ENCODE results near the gene SPINK4. TPM values are rescaled to one million over a fixed set of nuclear protein-coding genes. Genes with fewer than 3 reads are reported as not detected.

Gene SPINK4
- total RNA-seq, 1 donor from 2014 or later = not detected

GRCh38 chr9:33249983-33250382 is 10.0 kb downstream of the SPINK4 start:
- intact Hi-C loops (cut with DNase I) = no loop called here
- DNase-seq (no peak), ATAC-seq (ENCODE audit: poor library complexity) (no peak)

DNA sequence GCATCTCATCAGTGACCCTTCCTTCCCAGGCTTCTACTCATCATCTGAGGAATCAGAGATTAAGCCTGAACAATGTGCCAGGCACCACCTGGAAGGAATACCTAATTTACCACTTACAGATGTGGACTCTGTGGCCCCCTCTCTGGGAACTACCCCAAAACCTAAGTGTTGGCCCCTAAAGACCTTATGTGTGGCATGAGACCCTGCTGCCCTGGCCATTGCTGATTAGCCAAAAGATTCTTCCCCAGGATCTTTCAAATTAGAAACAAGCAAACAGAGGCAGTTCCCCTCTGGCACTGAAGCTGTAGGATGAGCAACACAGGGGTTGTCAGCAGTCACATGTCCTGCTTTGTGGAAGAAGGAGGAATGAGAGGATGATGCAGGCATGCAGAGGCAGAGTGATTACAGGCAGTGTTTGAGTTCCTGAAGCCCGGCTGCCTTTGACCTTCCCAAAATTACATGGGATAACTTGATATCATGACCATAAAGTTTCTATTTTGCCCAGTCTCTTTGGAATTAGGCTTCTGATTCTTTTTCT is 10.6 kb downstream of the SPINK4 start:
- ATAC-seq (ENCODE audit: poor library complexity) (no peak), DNase-seq (no peak)
- intact Hi-C loops (cut with DNase I) = no loop called here

DNA sequence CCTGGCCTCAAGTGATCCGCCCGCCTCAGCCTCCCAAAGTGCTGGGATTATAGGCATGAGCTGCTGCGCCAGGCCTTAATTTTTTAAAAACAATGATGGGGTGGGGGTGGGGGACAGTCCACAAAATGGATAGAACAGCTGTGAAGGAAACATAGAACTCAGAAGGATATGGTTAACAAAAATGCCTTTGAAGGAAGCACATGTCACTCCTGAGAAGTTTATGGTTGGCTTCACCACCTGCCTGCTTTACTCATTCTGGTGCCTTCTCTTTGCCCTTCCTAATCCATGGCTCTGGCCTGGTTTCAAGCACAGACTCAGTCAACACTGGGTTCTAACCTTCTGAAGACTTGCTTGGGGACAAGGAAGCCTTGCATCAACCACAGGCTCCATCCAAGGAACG is 14.2 kb downstream of the SPINK4 start:
- DNase-seq = no peak
- ATAC-seq (ENCODE audit: poor library complexity) = no peak
- intact Hi-C loops (cut with DNase I) = no loop called here

DNA sequence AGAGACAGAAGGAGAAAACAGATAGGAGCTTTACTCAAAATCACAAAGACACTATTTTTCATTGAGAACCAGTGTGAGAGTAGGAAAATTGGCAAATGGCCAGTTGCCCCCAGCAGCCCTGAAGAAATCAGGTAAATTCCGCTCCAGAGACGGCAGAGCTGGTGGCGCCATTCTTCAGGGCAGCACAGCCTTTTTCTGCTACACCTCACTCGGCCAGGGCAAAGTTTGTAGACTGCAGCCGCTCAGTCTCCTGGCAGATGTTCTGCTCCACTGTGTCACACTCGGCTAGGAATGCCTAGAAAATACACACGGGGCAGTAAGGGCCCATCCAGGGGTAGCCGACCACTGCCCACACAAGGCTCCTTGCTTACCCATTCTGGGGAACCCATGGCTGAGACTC is 15.0 kb downstream of the SPINK4 start:
- no peak for DNase-seq
- intact Hi-C loops (cut with DNase I) = no loop called here
- ATAC-seq (ENCODE audit: poor library complexity) = no peak

GRCh38 chr9:33255471-33255870 is 15.5 kb downstream of the SPINK4 start:
- DNase-seq (no peak), ATAC-seq (ENCODE audit: poor library complexity) (no peak)
- intact Hi-C loops (cut with DNase I) = no loop called here

GRCh38 chr9:33256236-33256635 is 16.3 kb downstream of the SPINK4 start:
- no peak for DNase-seq

DNA sequence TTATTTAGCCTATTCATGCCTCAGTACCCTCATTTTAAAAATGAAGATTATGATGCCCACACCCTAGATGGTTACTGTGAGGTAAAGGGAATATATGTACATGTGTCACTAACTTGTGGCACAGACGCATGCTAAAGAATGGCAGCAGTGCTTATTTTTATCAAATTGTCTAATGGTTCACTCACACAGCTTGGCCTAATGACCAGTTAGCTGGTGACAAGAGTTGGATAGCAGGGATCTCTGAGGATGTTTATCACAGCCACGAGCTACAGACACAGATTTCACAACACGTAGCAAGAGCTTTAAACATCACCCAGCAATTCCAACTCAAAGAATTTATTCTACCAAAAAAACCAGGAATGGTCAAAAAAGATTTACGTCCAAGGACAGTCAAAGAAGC is 17.3 kb downstream of the SPINK4 start:
- intact Hi-C loops (cut with DNase I) = no loop called here
- ATAC-seq (ENCODE audit: poor library complexity) (no peak), DNase-seq (no peak)

More at GRCh38 chr9:33256236-33256635, 16.3 kb downstream of the SPINK4 start:
- ATAC-seq (ENCODE audit: poor library complexity) = no peak
- intact Hi-C loops (cut with DNase I) = no loop called here

GRCh38 chr9:33260372-33260771 is 20.4 kb downstream of the SPINK4 start:
- intact Hi-C loops (cut with DNase I) = no loop called here
- ATAC-seq (ENCODE audit: poor library complexity) (no peak), DNase-seq (no peak)

DNA sequence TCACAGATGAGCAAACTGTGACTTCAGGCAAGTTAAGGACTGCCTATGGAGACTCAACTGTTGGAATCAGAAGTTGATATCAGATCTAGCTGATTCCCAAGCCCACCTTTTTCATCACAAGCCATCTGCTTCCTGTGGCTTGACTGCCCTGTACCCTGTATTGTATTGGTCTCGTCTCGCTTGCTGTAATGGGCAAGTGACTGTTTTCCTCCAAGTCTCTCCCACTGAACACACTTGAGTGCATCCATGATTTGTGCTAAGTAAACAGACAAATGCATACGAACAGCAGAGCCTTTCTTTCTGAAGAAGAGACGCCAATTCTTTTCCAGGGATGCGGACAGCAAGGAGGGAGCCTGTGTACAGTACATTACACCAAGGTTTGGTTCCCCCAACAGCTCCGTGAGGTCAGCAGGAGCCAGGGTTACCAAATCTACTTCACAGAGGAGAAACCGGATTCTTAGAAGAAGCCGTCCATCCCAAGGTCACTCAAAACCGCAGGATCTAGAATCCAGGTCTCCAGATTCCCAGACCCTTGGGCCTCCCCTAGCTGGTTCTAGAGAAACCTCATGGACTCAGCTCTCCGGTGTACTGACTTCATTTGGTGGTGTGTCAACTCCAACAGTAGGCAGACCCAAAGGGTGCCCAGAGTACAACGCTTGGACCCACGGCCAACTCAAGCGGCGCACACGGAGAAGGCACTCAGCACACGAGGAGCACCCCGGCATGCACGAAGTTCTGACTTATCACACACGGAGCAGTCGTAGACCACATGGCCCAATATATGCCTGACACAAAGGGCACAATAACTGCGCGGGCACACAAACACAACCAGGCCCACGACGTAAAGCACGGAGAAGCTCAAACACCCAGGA is 23.4 kb downstream of the SPINK4 start:
- DNase-seq = no peak
- intact Hi-C loops (cut with DNase I) = no loop called here
- peak; percentile 9 for ATAC-seq (ENCODE audit: poor library complexity)

DNA sequence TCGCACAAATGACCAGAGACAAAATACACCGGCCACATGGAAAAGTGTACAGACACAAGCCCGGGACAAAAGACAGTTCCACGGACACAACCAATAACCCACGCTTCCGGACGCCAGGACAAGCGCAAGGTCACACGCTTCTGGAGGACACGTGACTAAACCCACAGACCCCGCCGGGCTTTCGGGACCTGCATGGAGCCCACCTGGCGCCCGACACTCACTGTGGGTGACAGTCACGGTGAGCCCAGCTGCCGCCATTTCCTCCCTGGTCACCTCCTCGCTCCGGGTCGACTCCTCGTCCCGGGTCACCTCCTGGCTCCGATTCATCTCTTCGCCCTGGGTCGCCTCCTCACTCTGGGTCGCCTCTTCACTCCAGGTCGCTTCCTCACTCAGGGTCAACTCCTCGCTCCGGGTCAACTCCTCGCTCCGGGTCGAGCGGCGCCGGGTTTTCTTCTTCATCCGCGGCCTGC is 24.1 kb downstream of the SPINK4 start:
- peak; percentile 75 for DNase-seq
- intact Hi-C loops (cut with DNase I) = no loop called here
- ATAC-seq (ENCODE audit: poor library complexity) = peak; percentile 32

DNA sequence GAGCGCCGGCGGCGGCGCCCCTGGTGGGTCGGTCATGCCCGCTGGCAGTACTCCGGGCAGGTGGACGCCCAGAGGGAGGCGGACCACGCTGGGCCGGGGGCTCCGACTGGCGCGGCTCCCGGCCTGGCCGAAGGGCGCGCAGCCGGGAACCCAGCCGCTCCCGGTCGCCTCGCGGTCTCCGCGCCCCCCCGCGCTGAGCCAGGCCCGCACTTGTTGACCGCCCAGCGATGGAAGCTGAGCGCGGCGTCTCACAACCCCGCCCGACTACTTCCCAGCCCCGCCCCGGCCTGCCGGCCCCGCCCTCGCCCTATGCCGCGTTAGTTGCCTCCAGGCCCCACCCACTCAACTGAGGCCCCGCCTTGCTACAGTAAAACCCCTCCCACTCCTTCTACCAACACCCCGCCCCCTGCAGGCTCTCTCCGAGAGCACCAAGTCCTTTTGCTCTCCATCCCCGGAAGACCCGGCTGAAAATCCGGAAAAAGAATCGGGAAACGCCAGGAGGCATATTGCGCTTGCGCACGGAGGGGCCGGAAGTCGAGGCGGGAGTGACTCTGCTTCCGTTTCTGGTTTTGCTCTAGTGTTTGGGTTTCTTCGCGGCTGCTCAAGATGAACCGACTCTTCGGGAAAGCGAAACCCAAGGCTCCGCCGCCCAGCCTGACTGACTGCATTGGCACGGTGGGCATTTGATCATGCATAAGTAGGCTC is 24.7 kb downstream of the SPINK4 start, which contains the start of the genes BAG1 and CHMP5:
Gene BAG1, minus strand, starts transcription at position 236 of the 705 bp plus-strand sequence.
Gene CHMP5, plus strand, starts transcription at position 577 of the 705 bp plus-strand sequence. Its CDS starts 30 bp downstream, at position 607.
- ATAC-seq (ENCODE audit: poor library complexity) (peak; percentile 98), DNase-seq (peak; percentile 100)
- intact Hi-C loops (cut with DNase I) = no loop called here

- intact Hi-C loops (cut with DNase I) = no loop called here
- no peak for ATAC-seq (ENCODE audit: poor library complexity)
- DNase-seq = no peak
These were observed 25.4 kb downstream of the SPINK4 start for GRCh38 chr9:33265211-33265865.

- intact Hi-C loops (cut with DNase I) = no loop called here
- ATAC-seq (ENCODE audit: poor library complexity) (no peak), DNase-seq (no peak)
These were observed 27.3 kb downstream of the SPINK4 start for GRCh38 chr9:33267151-33267767.

DNA sequence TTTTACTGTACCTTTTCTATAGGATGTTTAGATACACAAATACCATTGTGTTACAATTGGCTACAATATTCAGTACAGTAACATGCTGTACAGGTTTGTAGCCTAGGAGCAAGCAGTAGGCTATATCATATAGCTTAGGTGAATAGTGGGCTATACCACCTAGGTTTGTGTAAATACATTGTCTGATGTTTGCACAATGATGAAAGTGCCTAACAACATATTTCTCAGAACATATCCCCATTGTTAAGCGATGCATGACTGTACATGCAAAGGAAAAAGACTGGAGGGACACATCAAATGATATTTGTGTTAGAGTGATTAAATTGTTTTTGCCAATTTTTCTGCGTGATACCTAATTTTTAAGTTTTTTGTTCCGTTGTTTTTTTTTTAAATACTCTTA is 30.2 kb downstream of the SPINK4 start:
- intact Hi-C loops (cut with DNase I) = no loop called here
- ATAC-seq (ENCODE audit: poor library complexity) = no peak
- no peak for DNase-seq

GRCh38 chr9:33272061-33272460 is 32.1 kb downstream of the SPINK4 start:
- ATAC-seq (ENCODE audit: poor library complexity) = no peak
- DNase-seq = no peak
- intact Hi-C loops (cut with DNase I) = no loop called here

DNA sequence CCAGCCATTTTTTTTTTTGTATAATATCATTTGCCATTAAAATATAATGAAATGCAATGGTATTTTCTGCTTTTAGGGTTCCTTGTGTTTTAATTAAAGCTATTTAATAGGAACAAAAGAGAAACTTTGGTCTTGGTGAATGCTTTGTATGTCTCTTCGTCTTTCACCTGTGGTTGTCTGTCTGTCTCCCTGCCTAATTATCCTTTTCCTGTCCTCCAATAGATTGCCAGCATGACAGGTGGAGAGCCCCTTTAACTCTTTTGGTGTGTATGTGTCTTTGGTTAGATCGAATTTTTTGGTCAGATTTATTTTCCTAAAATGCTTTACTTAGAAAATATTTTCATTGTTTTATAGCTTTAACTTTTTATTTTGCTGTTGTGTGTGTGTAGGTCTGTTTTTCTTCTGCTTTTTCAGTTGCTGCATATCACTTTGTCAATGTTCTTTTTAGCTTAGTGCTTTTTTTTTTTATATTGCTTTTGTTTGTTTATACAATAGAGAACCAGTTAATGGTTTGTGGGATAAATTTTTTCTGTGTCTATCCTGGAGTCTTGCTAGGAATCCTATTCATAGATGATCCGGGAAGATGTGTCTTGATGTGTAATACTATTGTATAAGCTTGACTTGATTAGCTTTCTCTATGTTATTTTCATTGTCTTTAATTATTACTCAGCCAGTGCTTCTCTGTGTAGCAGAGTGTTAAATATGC is 33.5 kb downstream of the SPINK4 start:
- intact Hi-C loops (cut with DNase I) = no loop called here
- DNase-seq (no peak), ATAC-seq (ENCODE audit: poor library complexity) (no peak)

- ATAC-seq (ENCODE audit: poor library complexity) = no peak
- intact Hi-C loops (cut with DNase I) = no loop called here
- no peak for DNase-seq
These were observed 34.0 kb downstream of the SPINK4 start for GRCh38 chr9:33273972-33274328.

DNA sequence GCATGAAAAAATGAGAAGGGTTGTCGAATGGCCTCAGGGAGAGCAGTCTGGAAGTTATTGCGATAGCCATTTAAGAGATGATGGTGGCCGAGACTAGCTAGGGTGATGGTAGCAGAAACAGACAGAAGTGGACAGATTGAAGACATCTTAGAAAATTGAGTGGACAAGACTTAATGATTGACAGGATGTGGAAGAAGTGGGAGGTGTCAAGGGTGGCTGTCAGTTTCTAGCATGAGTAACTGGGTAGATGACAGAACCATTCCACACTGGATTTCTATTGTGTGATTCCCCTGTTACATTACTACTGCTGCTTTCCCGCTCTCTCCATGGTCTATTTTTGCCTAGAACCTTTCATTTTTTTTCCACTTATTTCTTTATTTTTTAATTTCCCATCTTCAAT is 37.5 kb downstream of the SPINK4 start:
- intact Hi-C loops (cut with DNase I) = no loop called here
- DNase-seq = no peak
- no peak for ATAC-seq (ENCODE audit: poor library complexity)
